GM08714 (cell line): ENCODE data around the gene TLE7.

ENCODE experiments used
- H3K4me3 ChIP-seq: fragments of 200-500 bp; sonication (Bioruptor generic); 2 replicates; pipeline ENCODE4 v1.5.1; 2014; ENCODE audit warnings: mild to moderate bottlenecking, low read length, inconsistent platforms
- ZNF274 ChIP-seq: IDR thresholded peaks from 2 replicates; pipeline ENCODE4 v1.6.1; 2012; ENCODE audit warnings: mild to moderate bottlenecking, low read depth, low read length

TLE7 gene

GRCh38 chr16:71461686-71462648, 20.1 kb upstream of the TLE7 start, which contains the start of gene ZNF23:
ZNF23 (minus strand) TSS chr16:71462247; CDS start chr16:71456796, 5,451 bp downstream.
- H3K4me3 ChIP-seq = peak within 1 kb of the TSS; percentile 84
- no peak for TF ChIP-seq ZNF274

DNA sequence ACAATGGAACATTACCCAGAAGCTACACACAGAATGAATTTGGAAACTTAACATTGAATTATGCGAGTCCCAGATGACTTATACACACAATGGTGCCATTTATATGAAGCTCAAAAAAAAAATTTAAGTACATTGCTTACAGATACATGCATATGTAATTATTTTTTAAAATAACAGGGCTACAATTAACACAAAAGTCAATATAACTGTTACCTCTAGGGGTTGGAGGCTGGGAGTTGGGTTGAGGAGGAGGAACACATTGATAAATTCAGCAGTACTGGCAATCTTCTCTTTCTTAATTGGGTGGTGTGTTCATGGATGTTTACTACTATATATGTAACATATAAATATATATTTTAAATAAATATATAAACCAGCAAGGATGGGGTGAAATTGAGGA, 19.1 kb upstream of the TLE7 start:
- no peak overlapping the region for H3K4me3 ChIP-seq
- no peak for TF ChIP-seq ZNF274

- no peak for TF ChIP-seq ZNF274
- no peak overlapping the region for H3K4me3 ChIP-seq
Observed at GRCh38 chr16:71460236-71460635, 18.4 kb upstream of the TLE7 start.

GRCh38 chr16:71459510-71459909, 17.7 kb upstream of the TLE7 start:
- no peak overlapping the region for H3K4me3 ChIP-seq
- TF ChIP-seq ZNF274 = no peak

DNA sequence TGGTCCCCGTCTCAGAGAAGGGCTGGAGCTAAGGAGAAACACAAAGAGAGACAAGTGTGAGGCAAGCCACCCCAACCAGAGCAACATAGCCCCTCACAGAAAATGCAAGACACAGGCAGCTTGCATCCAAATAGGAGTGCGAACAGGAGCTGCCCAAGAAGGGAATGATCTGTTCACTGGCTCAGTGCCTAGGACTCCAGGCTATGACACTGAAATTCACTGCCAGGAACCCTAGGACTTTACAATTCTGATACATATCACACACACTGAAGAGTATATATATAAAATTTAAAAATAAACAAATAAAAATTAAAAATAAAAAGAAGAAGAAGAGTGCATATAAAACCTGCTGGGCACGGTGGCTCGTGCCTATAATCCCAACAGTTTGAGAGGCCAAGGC, 14.9 kb upstream of the TLE7 start:
- H3K4me3 ChIP-seq = no peak overlapping the region
- no peak for TF ChIP-seq ZNF274

DNA sequence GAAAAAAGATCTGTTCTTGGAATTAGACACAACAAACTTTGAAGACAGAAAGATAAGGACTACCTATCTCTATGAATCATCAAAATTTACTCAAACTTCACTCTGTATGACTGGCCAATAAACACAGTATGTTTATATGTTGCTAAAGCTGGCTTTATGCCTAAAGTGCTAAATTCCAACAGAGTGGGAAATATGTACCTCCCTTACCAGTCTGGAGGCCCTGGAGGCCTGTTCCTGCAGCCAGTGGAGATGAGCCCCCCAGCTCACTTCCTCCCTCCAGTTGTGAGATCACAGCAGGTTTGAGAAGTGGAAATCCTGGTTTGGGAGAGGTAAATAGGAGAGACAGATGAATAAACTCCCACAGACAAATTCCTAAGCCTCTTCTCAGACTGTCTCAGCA, 11.2 kb upstream of the TLE7 start:
- no peak for TF ChIP-seq ZNF274
- no peak overlapping the region for H3K4me3 ChIP-seq

- H3K4me3 ChIP-seq = no peak overlapping the region
- TF ChIP-seq ZNF274 = no peak
Observed at GRCh38 chr16:71449020-71449419, 7.2 kb upstream of the TLE7 start.

DNA sequence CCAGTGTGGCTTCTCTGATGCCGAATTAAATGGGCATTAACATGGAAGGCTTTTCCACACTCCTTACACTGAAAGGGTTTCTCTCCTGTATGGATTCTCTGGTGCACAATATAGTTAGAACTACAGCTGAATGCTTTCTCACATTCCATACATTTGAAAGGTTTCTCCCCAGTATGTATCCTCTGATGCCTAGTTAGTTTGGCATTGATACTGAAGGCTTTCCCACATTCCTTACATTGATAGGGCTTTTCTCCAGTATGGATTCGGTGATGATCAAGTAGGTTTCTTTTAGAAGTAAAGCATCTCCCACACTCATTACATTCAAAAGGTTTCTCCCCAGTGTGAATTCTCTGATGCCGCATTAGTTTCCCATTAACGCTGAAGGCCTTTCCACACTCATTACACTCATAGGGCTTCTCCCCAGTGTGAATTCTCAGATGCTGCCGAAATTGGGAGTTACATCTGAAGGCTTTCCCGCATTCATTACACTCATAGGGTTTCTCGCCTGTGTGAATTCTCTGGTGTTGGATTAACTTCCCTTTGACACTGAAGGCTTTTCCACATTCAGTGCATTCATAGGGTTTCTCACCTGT, 6.5 kb upstream of the TLE7 start:
- TF ChIP-seq ZNF274 = peak; percentile 75
- H3K4me3 ChIP-seq = no peak overlapping the region

DNA sequence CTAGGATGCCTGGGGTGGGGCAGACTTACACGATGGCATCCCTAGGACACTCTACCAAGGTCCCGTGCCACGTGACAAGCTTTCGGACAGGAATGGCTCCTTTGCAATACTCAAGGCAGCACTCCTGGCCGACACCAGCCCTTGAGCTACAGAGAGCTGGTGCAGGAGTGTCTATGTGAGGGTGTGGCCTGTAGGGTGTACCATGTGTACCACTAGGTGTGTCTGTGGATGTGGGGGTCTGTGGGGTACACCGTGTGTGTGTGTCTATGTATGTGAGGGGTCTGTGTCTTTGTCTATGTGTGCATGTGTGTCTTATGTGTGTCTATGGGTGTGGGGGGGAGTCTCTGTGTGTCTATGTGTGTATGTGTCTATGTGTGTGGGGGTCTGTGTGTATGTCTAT, 1.9 kb upstream of the TLE7 start:
- no peak for TF ChIP-seq ZNF274
- H3K4me3 ChIP-seq = no peak overlapping the region

DNA sequence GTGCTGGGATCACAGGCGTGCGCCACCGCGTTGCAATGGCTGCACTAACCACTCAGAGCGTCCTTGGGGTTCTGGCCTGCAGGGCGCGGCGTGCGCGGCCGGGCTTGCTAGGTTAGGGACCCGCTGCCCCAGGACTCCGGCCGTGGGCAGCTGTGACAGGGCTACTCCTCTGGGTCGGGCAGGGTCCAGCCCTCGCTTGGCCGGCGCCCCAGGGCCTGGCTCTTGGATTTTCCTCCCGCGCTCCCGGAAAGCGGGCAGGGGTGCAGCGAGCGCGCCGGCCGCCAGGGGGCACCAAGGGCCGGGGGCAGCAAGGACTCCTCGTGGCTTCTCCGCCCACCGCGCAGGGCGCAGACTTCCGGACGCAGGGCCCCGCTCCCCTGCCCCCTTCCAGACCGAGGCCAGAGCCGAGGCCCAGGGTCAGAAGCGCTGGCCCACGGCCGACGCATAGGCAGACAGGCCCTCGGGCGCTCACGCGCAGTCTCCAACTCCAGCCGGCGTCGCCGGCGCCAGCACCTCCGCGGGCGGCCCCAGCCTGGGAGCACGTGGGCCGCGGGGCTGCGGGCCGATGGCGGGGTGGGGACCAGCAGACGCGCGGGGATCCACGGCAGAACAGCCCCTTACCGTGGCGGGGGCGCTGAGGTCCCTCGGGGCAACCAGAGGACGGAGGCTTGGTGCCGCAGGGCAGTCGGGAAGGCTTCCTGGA, 355 bp downstream of the TLE7 start:
- TF ChIP-seq ZNF274 = no peak
- no peak overlapping the region for H3K4me3 ChIP-seq

DNA sequence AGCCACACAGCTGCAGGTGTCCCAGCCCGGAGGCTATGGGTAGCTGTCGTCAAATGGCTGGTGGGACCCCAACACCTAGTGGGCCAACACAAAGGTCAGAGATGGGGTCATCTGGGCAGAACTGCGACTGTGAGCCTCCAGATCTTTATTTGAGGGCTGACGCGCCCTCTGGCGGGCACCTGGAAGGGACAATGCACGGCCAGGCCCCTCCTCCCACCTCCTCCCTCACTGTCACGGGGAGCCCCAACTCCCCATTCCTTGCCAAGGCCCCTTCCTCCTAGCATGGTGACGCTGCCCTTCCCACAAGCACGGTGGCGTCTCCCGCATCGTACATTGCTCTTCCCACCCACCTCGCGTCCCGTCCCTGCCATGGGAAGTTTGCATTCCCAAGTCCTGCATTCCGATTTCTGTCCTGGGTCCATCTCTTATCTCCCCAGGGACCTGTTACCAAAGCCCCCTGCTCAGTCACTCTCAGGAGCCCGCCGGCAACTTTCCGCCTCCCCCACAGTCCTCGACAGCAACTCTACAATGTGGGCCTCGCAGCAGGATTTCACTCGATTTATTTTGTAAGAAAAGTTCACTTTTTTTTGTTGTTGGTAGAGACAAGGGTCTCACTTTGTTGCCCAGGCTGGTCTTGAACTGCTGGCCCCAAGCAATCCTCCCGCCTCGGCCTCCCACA, 1.0 kb downstream of the TLE7 start:
- no peak for TF ChIP-seq ZNF274
- no peak overlapping the region for H3K4me3 ChIP-seq

DNA sequence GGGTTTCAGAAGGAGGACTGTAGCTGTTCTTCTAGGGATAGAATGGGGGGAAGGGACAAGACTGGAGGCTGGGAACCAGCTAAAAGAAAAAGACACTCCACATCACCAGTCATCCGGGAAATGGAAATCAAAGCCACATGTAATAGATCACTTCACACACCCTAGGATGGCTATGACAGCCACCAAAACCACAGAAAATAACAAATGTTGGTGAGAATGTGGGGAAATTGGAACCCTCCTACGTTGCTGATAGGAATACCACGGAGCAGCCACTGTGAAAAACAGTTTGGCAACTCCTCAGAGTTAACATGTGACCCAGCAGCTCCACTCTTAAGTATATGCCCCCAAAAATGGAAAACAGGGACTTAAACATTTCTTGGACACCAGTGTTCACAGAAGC, 2.3 kb downstream of the TLE7 start:
- H3K4me3 ChIP-seq = no peak overlapping the region
- TF ChIP-seq ZNF274 = no peak

GRCh38 chr16:71436473-71436872, 5.4 kb downstream of the TLE7 start:
- no peak overlapping the region for H3K4me3 ChIP-seq

GRCh38 chr16:71432906-71433305, 8.9 kb downstream of the TLE7 start:
- H3K4me3 ChIP-seq = no peak overlapping the region
- no peak for TF ChIP-seq ZNF274

More at GRCh38 chr16:71436473-71436872, 5.4 kb downstream of the TLE7 start:
- no peak for TF ChIP-seq ZNF274

- H3K4me3 ChIP-seq = no peak overlapping the region
- TF ChIP-seq ZNF274 = no peak
Observed at GRCh38 chr16:71431991-71432390, 9.9 kb downstream of the TLE7 start.
